HUES64 (cell line): ENCODE measurements around the gene THRA.
"Not testable (repeated sequence)": the region's sequence is repeated elsewhere in the genome, so short reads cannot be mapped to it uniquely, and the experiment has no call there.

Source experiments
- H3K27ac ChIP-seq: 2 replicates; pipeline ENCODE4 v1.7.0; 2013; ENCODE audit warnings: low read depth, low read length, inconsistent platforms
- H3K27me3 ChIP-seq: 2 replicates; pipeline ENCODE4 v1.6.1; 2013; ENCODE audit warnings: mild to moderate bottlenecking, low read length; ENCODE audit not compliant: insufficient read depth
- H3K36me3 ChIP-seq: 2 replicates; pipeline ENCODE4 v1.6.1; 2013; ENCODE audit warnings: mild to moderate bottlenecking, low read length; ENCODE audit not compliant: insufficient read depth
- H3K4me1 ChIP-seq: 2 replicates; pipeline ENCODE4 v1.6.1; 2013; ENCODE audit warnings: mild to moderate bottlenecking, low read length, moderate library complexity; ENCODE audit not compliant: insufficient read depth
- H3K4me3 ChIP-seq: 2 replicates; pipeline ENCODE4 v1.5.1; 2013; ENCODE audit warnings: mild to moderate bottlenecking, low read length, moderate library complexity
- H3K9ac ChIP-seq: 2 replicates; pipeline ENCODE4 v1.6.1; 2013; ENCODE audit warnings: mild to moderate bottlenecking, low read depth, low read length
- H3K9me3 ChIP-seq: 2 replicates; pipeline ENCODE4 v1.6.1; 2013; ENCODE audit warnings: low read depth, low read length; ENCODE audit not compliant: insufficient read depth
- WGBS: fragments of 150-250, 120-280 bp; methylation state at CpG from one replicate; pipeline ENCODE4 v1.1.7; 2013; ENCODE audit warnings: missing lambda C conversion rate; 5-methylcytosine and 5-hydroxymethylcytosine counted together

THRA gene

DNA sequence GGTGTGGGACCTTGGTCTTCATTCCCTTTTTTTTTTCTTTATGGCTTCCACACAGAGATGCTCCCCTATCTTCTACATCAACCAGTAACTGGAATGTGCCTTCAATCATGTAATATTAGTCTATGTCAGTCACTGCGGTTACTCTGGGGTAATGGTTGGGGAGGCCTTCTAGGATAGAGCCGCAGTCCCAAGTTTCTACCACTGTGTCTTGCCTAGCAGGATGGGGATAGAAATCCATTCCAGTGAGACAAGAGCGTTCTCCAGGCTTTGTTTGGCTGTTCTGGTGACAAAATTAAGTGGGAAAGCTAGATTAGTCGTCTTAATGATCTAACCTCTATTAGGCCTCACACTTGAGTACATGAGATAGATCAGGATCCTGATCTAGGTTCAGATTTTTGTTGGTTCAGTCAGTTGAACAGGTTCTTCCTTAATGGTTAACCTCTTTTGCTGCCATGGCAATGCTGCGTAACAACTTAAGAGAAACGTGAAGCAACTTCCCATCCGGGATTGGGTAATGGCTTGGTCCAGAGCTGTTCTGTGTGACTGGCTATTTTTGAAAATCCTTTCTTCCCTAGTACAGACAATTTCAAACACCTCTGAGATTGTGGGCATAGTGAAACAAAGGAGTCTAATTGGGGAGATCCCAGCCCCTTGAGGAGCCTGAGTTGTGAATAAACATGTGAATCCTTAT, 67.7 kb downstream of the THRA start:
- no peak overlapping the region for H3K27ac ChIP-seq
- H3K9ac ChIP-seq = no peak overlapping the region
- H3K4me1 ChIP-seq = no peaks in the 10 kb centered on the region
- no peaks in the 10 kb centered on the region for H3K9me3 ChIP-seq
- WGBS = 95% methylated on average over 7 of the region's 7 CpGs
- no peaks in the 10 kb centered on the region for H3K27me3 ChIP-seq
- H3K36me3 ChIP-seq = peaks cover 97% of the 10 kb centered on the region
- no peak overlapping the region for H3K4me3 ChIP-seq

DNA sequence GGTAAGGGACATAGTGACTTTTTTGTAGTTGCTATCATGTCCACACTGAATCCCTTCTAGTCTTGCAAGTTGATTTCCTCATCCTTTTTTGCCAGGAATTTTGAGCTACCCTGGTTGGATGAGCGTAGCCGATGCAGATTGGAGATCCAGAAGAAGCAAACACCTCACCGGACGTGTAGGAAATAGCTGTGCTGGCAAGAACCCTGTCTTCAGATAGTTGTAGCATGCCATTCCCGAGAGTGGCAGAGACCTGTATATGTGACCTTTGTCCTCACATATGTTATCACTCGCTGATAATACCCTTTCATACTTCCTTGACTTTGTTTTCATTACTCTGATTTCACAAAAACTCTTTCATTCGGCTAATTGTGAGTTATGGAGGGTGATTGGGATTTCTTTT, 71.4 kb downstream of the THRA start:
- Histone ChIP-seq H3K9me3 (no peaks in the 10 kb centered on the region), H3K36me3 (peaks cover 80% of the 10 kb centered on the region), H3K27me3 (no peaks in the 10 kb centered on the region), H3K27ac (no peak overlapping the region), H3K9ac (no peak overlapping the region), H3K4me1 (0 out of 2 replicates have a peak, but pooled peaks cover 2% of the 10 kb centered on the region), H3K4me3 (no peak overlapping the region)
- 95% methylated on average over 7 of the region's 7 CpGs for WGBS

- peaks cover 63% of the 10 kb centered on the region for H3K36me3 ChIP-seq
- H3K27ac ChIP-seq = no peak overlapping the region
- no peak overlapping the region for H3K9ac ChIP-seq
- no peaks in the 10 kb centered on the region for H3K27me3 ChIP-seq
- no peaks in the 10 kb centered on the region for H3K9me3 ChIP-seq
- 0 out of 2 replicates have a peak, but pooled peaks cover 6% of the 10 kb centered on the region for H3K4me1 ChIP-seq
- no peak overlapping the region for H3K4me3 ChIP-seq
- 89% methylated on average over 3 of the region's 3 CpGs for WGBS
Observed at GRCh38 chr17:40135817-40136216, 73.1 kb downstream of the THRA start.

GRCh38 chr17:40139566-40140058, 76.8 kb downstream of the THRA start:
- H3K36me3 ChIP-seq = peaks cover 59% of the 10 kb centered on the region
- peak overlapping the region; percentile 81 for H3K27ac ChIP-seq
- peaks cover 13% of the 10 kb centered on the region; the same call in 1 of the 2 replicates for H3K4me1 ChIP-seq
- peak overlapping the region; percentile 52 for H3K9ac ChIP-seq
- H3K4me3 ChIP-seq = peak overlapping the region; percentile 62
- H3K9me3 ChIP-seq = no peaks in the 10 kb centered on the region
- no peaks in the 10 kb centered on the region for H3K27me3 ChIP-seq
- 54% methylated on average over 14 of the region's 14 CpGs for WGBS

GRCh38 chr17:40143166-40143565, 80.4 kb downstream of the THRA start:
- not testable (repeated sequence) for H3K27me3 ChIP-seq, H3K9ac ChIP-seq, H3K9me3 ChIP-seq, H3K27ac ChIP-seq, H3K4me3 ChIP-seq
- Histone ChIP-seq H3K36me3 (peaks cover 60% of the 10 kb centered on the region), H3K4me1 (peaks cover 13% of the 10 kb centered on the region; the same call in 1 of the 2 replicates)
- WGBS = 98% methylated on average over 3 of the region's 3 CpGs
